SIG-M5 treated with dmso at 0.1 percent for 504 hours (cell line): ENCODE data around the gene JAGN1.
"Not testable (repeated sequence)": the region's sequence is repeated elsewhere in the genome, so short reads cannot be mapped to it uniquely, and the experiment has no call there.

ENCODE experiments used
- DNase-seq: peaks from one replicate; lab custom pipeline; 2025; ENCODE audit not compliant: unreplicated experiment; lab: John Stamatoyannopoulos, UW

The JAGN1 gene

GRCh38 chr3:9897408-9898372 lies 7.3 kb downstream of the JAGN1 start:
- DNase-seq, result no peak

DNA sequence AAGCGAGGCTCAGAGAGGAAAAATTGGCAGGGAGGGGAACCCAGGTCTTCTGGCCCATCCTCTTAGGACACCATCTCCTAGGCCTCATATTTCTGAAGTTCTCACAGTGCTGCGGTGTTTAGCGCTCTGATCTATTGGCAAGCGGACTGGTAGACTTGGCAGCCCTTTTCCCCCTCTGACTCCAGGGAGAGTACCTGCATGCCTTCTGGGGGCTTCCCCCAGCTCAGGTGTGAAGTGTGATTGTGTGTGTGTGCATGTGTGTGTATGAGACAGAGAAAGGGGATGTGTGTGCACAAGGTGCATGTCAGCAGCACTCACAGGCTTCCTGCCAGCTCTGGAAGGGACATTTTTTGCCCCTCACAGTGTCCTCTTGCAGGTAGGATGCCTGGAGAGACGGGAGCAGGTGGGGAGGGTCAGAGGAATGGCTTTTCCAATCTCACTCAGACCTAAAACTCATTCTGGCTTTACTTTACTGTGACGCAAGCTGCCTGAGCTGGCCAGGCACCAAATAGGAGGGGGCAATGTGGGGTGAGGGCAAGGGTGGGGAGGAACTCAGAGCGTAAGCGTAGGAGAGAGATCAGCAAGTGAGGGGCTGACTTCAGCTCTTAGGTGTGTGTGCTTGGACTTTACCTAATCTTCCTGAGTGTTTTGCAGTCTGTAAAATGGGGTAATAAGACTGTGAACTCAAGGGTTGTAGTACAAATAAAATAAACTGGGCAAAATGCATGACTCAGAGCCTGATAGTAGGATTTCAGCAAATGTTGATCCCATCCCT lies 8.2 kb downstream of the JAGN1 start:
- DNase-seq, result no peak

GRCh38 chr3:9899289-9899791 lies 8.9 kb downstream of the JAGN1 start:
- DNase-seq, result no peak

DNA sequence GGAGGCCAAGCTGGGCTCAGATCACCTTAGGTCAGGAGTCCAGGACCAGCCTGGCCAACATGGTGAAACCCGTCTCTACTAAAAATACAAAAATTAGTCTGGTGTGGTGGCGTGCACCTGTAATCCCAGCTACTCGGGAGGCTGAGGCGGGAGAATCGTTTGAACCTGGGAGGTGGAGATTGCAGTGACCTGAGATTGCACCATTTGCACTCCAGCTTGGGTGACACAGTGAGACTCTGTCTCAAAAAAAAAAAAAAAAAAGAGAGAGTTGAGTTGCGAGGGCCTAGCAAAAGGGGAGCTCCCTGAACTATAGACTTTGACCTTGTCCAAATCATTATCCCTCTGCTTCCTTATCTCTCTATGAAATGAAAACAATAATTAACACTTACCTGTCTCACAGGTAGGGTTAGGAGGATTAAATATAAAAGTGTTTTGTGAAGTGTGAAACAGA lies 10.6 kb downstream of the JAGN1 start:
- DNase-seq, result not testable (repeated sequence)

GRCh38 chr3:9901967-9902366 lies 11.6 kb downstream of the JAGN1 start:
- DNase-seq, result no peak

- DNase-seq, result no peak
These were observed 12.2 kb downstream of the JAGN1 start, which contains the start of gene IL17RE for GRCh38 chr3:9902372-9903237. IL17RE (plus strand) TSS chr3:9902848; CDS start chr3:9902933, 85 bp downstream.

GRCh38 chr3:9903238-9903624 lies 12.8 kb downstream of the JAGN1 start:
- no peak for DNase-seq

GRCh38 chr3:9903904-9904303 lies 13.5 kb downstream of the JAGN1 start:
- no peak for DNase-seq

DNA sequence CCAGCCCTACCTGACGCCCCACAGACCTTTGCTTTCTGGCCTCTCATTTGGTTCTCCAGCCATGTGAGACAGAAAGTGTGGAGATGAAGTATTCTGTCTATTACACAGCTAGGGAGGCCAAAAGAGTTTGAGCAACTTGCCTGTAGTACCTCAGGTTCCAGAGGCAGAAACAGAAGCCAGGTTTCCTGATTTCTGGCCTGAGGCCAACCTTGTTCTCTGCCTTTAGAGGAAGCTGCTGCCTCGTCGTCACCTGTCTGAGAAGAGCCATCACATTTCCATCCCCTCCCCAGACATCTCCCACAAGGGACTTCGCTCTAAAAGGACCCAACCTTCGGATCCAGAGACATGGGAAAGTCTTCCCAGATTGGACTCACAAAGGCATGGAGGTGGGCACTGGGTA lies 16.1 kb downstream of the JAGN1 start:
- DNase-seq, result no peak

DNA sequence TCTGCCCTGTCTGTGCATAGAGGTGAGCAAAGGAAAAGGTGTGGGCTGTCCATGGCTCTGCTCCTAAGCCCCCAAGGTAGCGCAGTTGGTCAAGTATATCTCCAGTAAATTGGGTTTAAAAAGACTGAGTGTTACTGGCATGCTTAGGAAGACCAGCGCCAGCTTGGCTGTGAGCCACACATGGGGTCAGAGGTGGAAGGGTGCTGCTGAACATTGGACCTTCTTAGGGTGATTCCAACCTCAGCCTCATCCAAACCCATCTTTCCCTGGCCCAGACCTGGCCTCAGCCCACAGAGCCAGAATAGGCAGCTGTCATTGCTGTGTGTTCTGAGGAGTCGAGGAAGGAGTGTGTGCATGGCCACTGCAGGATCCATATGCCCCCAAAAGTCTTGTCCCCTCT lies 17.9 kb downstream of the JAGN1 start:
- DNase-seq, result no peak

- DNase-seq, result no peak
These were observed 19.0 kb downstream of the JAGN1 start for GRCh38 chr3:9909221-9910013.

- no peak for DNase-seq
These were observed 21.5 kb downstream of the JAGN1 start for GRCh38 chr3:9911863-9912262.

DNA sequence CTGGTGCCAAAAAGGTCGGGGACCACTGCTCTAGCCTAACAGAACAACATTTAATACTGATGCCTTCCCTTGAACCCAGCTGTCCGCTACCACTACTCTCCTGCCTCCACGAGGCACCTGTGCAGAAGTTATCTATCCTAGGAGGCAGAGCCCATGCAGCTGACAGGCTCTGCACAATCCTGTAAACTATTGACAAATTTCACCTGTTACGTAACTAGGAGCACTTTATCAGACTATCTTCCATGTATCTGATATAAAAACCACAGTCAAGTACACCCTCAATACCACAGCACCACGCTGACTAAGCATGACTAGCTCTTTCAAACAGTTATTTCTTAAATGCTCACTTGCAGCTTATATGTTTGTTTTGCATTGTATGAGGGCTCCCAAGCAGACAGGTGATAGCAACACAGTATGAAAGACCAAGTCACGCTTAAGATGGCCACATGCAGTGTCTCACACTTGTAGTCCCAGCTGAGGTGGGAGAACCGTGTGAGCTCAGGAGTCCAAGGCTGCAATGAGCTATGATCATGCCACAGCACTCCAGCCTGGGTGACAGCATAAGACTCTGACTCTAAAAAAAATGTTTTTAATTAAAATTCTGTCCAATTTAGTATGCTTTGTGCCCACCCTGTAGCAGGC lies 22.0 kb downstream of the JAGN1 start:
- DNase-seq, result peak; percentile 73

DNA sequence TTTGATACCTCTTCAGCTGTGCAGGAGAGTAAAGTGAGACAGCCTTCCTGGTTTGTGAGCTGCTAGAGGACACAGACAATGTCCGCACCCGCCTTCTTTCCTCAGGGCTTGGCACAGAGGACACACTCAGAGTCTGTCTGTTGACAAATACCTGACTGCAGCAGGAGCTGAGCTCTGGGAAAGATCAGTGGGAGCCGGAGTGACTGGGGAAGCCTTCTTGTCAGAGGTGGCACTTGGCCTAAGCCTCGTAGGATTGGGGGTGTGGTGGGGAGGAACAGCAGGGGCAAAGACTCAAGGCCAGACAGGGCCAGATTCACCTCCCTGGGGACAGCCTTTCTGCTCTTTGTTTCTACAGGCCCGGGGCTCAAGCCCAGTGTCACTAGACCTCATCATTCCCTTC lies 23.2 kb downstream of the JAGN1 start:
- no peak for DNase-seq

- DNase-seq, result no peak
These were observed 23.6 kb downstream of the JAGN1 start for GRCh38 chr3:9914011-9914410.

GRCh38 chr3:9914559-9915253 lies 24.3 kb downstream of the JAGN1 start:
- DNase-seq, result peak; percentile 33

- peak; percentile 60 for DNase-seq
These were observed 25.1 kb downstream of the JAGN1 start for GRCh38 chr3:9915254-9916141.

GRCh38 chr3:9916346-9916733 lies 25.9 kb downstream of the JAGN1 start:
- DNase-seq, result no peak
